HS-5 (cell line): ENCODE data around the gene ZNF613.
"Not testable (repeated sequence)": the region's sequence is repeated elsewhere in the genome, so short reads cannot be mapped to it uniquely, and the experiment has no call there.

ENCODE experiments used
- DNase-seq: peaks from one replicate; pipeline ENCODE4 v3.0.0-alpha.2; 2012; ENCODE audit warnings: low read depth

ZNF613 gene

DNA sequence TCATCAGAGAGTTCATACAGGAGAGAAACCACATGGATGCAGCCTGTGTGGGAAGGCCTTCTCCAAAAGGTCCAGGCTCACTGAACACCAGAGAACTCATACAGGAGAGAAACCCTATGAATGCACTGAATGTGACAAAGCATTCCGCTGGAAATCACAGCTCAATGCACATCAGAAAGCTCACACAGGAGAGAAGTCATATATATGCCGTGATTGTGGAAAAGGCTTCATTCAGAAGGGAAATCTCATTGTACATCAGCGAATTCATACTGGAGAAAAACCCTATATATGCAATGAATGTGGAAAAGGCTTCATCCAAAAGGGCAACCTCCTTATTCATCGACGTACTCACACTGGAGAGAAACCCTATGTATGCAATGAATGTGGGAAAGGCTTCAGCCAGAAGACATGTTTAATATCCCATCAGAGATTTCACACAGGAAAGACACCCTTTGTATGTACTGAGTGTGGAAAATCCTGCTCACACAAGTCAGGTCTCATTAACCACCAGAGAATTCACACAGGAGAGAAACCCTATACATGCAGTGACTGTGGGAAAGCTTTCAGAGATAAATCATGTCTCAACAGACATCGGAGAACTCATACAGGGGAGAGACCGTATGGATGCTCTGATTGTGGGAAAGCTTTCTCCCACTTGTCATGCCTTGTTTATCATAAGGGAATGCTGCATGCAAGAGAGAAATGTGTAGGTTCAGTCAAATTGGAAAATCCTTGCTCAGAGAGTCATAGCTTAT is 17.7 kb downstream of the ZNF613 start:
- DNase-seq = no peak

DNA sequence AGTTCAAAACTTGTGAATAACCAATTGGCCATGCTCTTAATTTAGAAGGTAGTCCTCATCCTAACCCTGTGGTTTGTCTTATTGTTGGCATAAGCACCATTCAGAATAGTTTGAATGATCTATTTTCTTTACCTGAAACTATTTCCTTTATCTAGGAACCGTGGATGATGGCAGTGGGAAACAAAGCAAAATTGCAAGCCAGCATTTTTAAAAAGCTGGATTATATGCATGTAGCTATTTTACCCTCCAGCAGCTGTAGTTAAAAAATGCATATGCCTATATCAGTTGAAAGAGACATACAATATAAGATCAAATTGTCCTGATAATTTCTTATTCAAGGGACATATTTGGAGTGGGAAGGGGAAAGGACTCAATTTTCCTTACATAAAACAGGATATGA is 19.3 kb downstream of the ZNF613 start:
- no peak for DNase-seq

DNA sequence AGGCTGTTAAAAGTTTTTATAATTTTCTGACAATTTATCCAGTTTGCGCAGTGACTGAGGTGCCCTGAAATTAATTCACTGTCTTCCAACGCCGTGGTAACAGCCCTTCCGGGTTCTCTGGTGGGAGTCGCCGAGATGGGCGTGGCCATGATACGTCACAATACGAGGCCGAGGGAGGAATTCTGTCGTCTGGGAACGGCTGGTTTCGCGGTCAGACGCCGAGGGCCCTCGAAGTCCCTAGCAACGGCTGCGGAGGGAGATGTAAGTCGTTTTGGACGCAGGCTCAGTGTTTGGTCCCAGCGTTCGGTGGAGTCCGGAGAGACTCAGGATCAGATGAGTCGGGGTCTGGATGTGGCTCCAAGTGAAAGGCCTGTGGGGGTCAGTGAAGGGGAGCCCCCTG is 21.7 kb downstream of the ZNF613 start:
- DNase-seq = no peak

DNA sequence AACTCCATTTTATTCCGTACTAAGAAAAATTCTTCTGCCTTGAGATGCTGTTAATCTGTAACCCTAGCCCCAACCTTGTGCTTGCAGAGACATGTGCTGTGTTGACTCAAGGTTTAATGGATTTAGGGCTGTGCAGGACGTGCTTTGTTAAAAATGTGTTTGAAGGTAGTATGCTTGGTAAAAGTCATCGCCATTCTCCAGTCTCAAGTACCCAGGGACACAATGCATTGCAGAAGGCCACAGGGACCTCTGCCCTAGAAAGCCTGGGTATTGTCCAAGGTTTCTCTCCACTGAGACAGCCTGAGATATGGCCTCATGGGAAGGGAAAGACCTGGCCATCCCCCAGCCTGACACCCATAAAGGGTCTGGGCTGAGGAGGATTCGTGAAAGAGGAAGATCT is 30.6 kb downstream of the ZNF613 start:
- not testable (repeated sequence) for DNase-seq

DNA sequence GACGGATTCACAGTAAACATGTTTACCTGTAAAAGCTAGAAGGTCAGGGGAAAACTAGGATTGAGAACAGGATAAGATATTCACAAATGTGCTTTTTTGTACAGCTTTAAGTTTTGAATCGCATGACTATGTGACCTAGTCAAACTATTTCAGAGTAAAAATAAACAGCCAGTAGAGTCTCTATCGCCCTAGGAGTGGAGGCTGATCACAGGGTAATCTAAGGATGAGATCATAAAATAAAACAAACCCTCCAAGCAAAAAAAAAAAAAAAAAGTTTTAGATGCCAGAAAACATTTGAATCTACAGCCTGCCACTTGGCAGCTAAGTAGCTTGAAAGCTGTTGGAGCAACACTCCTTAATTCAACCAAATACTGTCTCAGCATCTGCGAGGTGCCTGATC is 32.5 kb downstream of the ZNF613 start:
- no peak for DNase-seq

DNA sequence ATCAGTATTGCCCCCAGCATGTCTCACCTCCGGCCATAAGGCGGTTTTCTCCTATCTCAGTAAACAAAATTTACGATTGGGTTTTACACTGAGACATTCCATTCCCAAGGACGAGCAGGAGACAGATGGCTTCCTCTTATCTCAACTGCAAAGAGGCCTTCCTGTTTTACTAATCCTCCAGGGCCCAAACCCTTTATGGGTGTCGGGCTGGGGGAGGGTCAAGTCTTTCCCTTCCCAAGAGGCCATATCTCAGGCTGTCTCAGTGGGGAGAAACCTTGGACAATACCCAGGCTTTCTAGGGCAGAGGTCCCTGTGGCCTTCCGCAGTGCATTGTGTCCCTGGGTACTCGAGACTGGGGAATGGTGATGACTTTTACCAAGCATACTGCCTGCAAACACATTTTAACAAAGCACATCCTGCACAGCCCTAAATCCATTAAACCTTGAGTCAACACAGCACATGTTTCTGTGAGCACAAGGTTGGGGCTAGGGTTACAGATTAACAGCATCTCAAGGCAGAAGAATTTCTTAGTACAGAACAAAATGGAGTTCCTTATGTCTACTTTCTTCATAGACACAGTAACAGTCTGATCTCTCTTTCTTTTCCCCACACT is 33.5 kb downstream of the ZNF613 start:
- DNase-seq = not testable (repeated sequence)

DNA sequence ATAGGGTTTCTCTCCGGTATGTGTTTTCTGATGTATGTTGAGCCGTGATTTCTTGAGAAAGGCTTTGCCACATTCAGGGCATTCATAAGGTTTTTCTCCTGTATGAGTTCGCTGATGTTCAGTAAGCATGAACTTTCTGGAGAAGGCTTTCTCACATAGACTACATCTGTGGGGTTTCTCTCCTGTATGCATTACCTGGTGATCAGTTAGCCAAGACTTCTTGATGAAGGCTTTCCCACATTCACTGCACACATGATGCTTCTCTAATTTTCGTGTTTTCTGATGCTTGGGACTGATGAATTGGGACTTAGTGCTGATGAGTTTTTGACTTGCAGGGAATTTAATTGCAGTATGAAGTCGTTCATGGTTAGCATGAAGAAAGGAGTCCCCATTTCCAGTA is 38.3 kb downstream of the ZNF613 start:
- DNase-seq = no peak

DNA sequence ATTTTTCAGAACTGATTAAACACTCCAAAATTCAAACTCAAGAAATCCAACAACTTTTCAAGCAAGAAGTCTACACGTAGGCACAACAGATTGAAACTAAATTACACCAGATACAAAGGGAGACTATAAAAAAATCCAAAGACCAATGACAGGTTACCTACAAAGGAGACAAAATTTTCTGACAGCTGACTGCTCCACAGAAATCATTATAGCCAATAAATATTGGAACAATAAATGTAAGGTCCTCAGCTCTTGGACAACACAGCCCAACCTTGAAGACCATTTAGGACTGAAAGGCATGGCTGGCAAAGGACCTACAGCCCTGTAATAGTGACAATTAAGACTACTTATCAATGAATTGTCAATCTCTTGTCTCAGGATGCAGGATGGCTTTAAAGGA is 43.4 kb downstream of the ZNF613 start:
- DNase-seq = no peak

DNA sequence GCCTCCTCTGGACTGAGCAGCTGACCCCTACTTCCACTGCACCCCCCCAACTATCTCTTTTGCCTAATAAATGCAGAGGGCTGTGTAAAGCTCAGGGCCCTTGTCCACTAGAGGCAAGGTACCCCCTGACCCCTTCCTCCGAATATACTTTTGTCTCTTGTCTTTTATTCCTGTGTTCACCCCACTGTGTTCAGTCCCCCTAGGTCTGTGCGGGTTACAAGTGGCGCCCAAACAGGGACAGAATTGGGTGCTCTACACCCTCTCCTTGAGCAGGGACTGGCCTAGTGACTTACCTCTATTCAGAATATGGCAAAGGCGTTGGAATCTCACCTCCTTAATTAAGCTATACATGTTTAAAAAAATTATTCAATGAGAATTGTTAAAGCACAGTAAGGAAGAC is 44.4 kb downstream of the ZNF613 start:
- DNase-seq = no peak

DNA sequence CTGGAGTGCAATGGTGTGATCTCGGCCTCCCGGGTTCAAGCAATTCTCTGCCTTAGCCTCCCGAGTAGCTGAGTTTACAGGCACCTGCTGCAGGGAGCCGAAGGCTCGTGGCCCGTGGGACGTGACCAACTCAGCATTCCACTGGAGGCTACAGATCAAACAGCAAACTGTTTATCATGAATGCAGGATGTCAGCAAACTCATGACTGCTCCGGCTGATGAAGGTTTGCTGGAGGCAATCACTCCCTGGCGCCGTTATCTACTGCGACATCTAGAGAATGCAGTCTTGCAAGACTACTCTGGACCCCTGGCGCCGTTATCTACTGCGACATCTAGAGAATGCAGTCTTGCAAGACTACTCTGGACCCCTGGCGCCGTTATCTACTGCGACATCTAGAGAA is 48.5 kb downstream of the ZNF613 start:
- DNase-seq = not testable (repeated sequence)

DNA sequence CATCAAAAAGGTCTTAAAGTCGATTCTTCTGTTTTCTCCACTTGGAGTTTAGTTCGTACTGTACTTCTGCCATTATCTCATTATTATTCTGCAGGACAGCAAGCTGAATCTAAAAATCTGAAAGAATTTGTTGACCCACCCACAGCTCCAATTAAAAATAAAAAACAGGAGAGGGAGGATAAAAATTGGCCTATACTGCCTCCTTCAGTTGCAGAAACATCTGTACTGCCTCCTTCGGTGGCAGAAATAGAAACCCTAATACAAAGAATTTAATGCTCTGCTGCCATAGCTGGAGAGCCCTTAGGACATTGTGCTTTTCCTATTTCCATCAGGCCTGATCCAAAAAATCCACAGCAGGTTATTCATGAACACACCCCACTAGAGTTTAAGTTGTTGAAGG is 49.6 kb downstream of the ZNF613 start:
- DNase-seq = no peak

DNA sequence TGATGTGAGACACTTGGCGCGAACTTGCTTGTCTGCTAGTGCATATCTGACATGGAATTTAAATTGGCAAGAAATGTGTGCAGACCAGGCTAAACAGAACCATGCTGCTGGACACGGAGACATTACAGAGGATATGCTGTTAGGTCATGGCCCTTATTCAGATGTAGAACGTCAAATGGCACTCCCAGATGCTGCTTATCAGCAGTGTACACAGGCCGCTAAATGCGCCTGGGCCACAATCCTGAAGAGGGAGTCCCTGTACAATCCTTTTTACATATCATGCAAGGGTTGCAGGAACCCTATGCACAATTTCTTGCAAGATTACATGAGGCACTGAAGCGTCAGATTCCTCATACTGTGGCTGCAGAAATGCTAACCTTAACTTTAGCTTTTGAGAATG is 50.1 kb downstream of the ZNF613 start:
- no peak for DNase-seq

DNA sequence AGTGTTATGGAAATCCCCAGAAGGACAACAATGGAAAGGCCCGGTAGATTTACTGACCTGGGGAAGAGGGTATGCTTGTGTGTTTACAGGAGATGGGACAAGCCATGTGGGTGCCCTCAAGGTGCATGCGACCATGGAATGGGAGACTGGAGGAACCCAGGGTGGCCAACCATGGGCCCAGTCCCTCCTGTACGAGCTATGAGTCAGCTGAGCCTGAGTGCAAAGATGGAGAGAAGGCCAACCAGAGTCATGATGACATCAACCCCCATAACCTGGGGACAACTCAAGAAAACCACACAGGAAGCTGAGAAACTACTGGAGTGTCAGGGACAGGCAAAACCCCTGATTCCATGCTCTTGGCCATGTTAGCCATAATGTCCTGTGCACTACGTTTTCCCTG is 51.6 kb downstream of the ZNF613 start:
- no peak for DNase-seq

DNA sequence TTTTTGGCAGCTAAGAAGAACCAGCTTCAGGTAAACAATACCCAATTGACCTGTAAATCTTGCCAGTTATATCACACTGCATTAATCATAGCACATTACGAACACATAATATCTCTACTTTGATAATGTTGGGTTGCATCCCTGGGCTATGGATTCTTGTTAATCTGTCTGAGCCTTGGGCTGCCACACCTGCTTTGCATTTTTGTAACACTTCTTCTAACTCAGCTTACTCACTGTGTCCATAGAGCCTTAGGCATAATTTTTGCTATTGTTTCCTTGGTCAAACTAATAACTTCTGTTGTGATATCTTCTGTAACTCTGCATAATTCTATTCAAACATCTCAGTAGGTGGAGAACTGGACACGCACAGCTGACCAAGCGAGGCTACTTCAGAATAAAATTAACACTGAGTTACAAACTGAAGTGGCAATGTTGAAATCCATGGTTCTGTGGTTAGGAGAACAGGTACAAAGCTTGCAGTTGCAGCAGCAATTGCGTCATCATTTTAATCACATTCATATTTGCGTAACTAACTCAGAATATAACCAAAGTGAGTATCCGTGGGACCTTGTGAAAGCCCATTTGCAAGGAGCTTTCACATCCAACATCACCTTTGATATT is 53.0 kb downstream of the ZNF613 start:
- DNase-seq = no peak

DNA sequence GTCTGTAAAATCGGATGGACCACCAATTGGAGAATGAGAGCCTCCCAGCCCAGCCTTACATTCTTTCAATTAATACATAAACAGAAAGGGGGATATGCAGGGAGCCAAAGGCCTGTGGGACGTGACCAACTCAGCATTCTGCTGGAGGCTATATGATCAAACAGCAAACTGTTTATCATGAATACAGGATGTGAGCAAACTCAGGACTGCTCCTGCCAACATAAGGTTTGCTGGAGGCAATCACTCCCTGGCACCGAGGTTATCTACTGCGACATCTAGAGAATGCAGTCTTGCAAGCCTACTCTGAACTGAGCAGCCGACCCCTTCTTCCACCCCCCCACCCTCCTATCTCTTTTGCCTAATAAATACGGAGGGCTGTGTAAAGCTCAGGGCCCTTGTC is 53.7 kb downstream of the ZNF613 start:
- DNase-seq = not testable (repeated sequence)

DNA sequence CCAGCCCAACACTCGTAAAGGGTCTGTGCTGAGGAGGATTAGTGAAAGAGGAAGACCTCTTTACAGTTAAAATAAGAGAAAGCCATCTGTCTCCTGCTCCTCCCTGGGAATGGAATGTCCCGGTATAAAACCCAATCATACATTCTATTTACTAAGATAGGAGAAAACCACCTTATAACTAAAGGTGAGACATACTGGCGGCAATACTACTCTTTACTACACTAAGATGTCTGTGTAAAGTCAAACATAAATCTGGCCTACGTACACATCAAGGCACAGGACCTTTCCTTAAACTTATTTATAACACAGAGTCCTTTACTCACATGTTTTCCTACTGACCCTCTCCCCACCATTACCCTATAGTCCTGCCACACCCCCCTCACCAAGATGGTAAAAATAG is 56.1 kb downstream of the ZNF613 start:
- no peak for DNase-seq

DNA sequence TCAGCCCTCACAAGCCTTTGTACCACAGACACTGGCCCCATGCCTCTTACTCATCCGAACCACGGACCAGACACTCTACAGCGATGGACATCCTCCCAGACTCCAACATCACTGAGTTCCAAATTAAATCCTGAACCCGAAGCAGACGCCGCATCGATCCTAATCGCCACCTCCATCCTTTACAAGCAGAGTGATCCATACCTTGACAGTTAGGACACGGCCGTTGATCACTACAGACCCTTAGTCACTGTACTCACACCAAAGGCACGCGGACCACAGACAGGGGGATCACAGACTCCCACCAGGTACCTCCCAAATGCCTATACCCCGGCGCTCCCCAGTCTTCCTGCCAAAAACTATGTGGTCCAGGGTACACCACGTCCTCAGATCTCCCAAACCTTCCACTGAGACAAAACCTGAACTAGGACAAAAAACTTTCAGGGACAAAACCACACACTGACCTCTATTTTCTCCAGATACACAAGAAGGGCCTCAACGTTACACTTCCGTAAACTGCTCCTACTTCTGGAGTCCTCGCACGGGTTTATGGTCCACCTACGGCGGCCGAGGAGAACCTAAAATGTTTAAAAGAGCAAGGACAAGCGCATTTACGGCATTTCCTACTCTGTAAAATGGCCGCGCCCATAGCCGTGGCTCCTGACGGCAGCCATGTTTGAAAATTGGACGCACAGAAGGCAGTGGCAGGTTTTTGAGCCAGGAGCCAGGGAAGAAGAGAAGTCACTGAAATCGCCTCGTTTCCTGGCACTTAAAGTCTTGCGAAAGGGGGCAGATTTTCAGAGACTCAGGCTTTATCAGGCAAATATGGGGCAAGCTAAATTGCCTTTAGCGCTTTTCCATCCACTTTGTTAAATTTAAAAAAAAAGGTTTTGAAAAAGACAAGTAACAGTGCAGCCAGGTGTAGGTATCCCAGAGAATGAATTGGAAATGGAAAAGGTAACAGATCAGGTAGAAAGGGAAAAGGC is 59.3 kb downstream of the ZNF613 start, which contains the start of gene ZNF350:
TSS of gene ZNF350 (minus strand) at position 532 of the 983 bp plus-strand sequence. CDS start 12,480 bp downstream, outside the sequence.
- peak; percentile 74 for DNase-seq

DNA sequence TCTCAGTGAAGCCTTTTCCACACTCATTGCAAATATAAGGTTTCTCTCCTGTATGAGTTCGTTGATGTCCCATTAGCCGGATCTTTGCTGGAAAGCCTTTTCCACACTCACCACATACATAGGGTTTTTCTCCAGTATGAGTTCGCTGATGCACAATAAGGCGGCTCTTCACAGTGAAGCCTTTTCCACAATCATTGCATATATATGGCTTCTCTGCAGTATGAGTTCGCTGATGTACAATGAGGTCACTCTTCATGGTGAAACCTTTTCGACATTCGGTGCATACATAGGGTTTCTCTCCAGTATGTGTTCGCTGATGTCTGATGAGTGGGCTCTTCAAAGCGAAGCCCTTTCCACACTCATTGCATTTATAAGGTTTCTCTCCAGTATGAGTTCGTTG is 66.2 kb downstream of the ZNF613 start:
- no peak for DNase-seq

DNA sequence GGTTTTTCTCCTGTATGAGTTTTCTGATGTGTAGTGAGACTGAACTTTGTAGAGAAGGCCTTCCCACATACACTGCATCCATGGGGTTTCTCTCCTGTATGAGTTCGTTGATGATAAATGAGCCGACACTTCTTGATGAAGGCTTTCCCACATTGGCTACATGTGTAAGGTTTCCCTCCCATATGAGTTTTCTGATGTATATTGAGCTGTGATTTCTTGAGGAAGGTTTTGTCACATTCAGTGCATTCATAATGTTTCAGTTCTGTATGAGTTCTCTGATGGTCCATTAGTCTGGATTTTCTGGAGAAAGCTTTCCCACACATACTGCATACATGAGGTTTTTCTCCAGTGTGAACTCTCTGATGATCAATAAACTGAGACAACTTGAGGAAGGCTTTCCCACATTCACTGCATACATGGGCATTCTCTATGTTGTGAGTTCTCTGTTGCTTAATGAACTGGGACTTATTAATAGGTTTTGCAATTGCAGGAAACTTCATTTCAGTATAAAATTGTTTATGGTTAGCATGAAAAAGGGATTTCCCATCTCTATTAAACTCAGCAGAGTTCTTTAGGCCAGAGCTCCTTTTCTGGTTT is 66.9 kb downstream of the ZNF613 start:
- DNase-seq = no peak
